Neutrophil (primary cell): ENCODE measurements around the gene NRXN3.

ENCODE experiments used
- H3K27ac ChIP-seq: fragments of 200-600 bp; sonication (generic); 2 replicates; pipeline ENCODE4 v1.5.1; 2016; ENCODE audit warnings: mild to moderate bottlenecking, moderate library complexity
- H3K27me3 ChIP-seq: fragments of 200-600 bp; sonication (generic); 2 replicates; pipeline ENCODE4 v1.6.0; 2016; ENCODE audit warnings: mild to moderate bottlenecking
- H3K36me3 ChIP-seq: fragments of 200-600 bp; sonication (generic); 2 replicates; pipeline ENCODE4 v1.5.1; 2017
- H3K4me1 ChIP-seq, 2 experiments: fragments of 200-600 bp in 1 of 2; sonication (generic) in 1 of 2; 1 replicate in 1 of 2; 2 replicates in 1 of 2; pipeline versions ENCODE4 v1.5.1 to v1.6.1; 2013 to 2016; ENCODE audit warnings: low read depth in 1 of 2, low read length in 1 of 2, mild to moderate bottlenecking in 1 of 2, moderate library complexity in 1 of 2; ENCODE audit not compliant: control insufficient read depth in 1 of 2, insufficient read depth in 1 of 2
- H3K4me3 ChIP-seq, 2 experiments: fragments of 200-600 bp in 1 of 2; sonication (generic) in 1 of 2; 1 replicate in 1 of 2; 2 replicates in 1 of 2; pipeline ENCODE4 v1.5.1; 2013 to 2016; ENCODE audit warnings: low read depth in 1 of 2, low read length in 1 of 2, mild to moderate bottlenecking in 1 of 2, moderate library complexity in 1 of 2
- H3K9me3 ChIP-seq: fragments of 200-600 bp; sonication (generic); 2 replicates; pipeline ENCODE4 v1.5.1; 2016
- TF ChIP-seq, protein P1 (sequence below): fragments of 200-600 bp; sonication (generic); IDR thresholded peaks from 2 replicates; pipeline ENCODE4 v1.5.1; 2016; ENCODE audit warnings: antibody characterized with exemption

NRXN3 gene

GRCh38 chr14:78581229-78581628 is 411.1 kb downstream of the NRXN3 start:
- Histone ChIP-seq H3K4me1 (no peaks in the 10 kb centered on the region), H3K27ac (no peak overlapping the region), H3K27me3 (no peaks in the 10 kb centered on the region), H3K9me3 (no peaks in the 10 kb centered on the region), H3K36me3 (no peaks in the 10 kb centered on the region), H3K4me3 (no peak overlapping the region)
- TF ChIP-seq, protein P1, sequence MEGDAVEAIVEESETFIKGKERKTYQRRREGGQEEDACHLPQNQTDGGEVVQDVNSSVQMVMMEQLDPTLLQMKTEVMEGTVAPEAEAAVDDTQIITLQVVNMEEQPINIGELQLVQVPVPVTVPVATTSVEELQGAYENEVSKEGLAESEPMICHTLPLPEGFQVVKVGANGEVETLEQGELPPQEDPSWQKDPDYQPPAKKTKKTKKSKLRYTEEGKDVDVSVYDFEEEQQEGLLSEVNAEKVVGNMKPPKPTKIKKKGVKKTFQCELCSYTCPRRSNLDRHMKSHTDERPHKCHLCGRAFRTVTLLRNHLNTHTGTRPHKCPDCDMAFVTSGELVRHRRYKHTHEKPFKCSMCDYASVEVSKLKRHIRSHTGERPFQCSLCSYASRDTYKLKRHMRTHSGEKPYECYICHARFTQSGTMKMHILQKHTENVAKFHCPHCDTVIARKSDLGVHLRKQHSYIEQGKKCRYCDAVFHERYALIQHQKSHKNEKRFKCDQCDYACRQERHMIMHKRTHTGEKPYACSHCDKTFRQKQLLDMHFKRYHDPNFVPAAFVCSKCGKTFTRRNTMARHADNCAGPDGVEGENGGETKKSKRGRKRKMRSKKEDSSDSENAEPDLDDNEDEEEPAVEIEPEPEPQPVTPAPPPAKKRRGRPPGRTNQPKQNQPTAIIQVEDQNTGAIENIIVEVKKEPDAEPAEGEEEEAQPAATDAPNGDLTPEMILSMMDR: no peak

DNA sequence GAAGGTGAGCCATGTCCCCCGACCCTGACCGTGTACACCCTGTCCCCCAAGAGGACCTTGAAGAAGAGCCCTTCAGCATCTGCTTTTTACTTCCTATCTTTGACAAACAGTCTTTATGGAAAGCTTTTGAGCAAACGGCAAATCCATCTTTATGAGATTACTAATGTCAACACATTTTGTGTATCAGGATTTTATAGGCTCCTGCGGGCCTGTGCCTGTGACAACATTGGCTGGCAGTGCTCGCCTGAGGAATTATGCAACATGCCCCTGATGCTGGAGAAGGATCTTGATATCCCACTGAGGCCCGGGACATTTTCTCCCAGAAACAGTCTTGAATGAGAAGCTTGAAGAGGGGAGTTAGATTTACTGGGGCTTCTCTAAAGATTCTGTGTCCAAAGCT is 416.5 kb downstream of the NRXN3 start:
- no peak overlapping the region for H3K4me3 ChIP-seq
- TF ChIP-seq, protein P1: no peak

GRCh38 chr14:78588906-78589305 is 418.7 kb downstream of the NRXN3 start:
- Histone ChIP-seq H3K36me3 (no peaks in the 10 kb centered on the region), H3K27me3 (no peaks in the 10 kb centered on the region), H3K27ac (no peak overlapping the region), H3K4me3 (no peak overlapping the region), H3K9me3 (no peaks in the 10 kb centered on the region), H3K4me1 (no peaks in the 10 kb centered on the region)
- TF ChIP-seq, protein P1: no peak

More for the DNA sequence above, 416.5 kb downstream of the NRXN3 start:
- H3K36me3 ChIP-seq: no peaks in the 10 kb centered on the region
- no peaks in the 10 kb centered on the region for H3K27me3 ChIP-seq
- H3K4me1 ChIP-seq: no peaks in the 10 kb centered on the region
- H3K27ac ChIP-seq: no peak overlapping the region
- H3K9me3 ChIP-seq: no peaks in the 10 kb centered on the region

- no peak overlapping the region for H3K4me3 ChIP-seq
- H3K4me1 ChIP-seq: no peaks in the 10 kb centered on the region
- no peaks in the 10 kb centered on the region for H3K9me3 ChIP-seq
- no peaks in the 10 kb centered on the region for H3K36me3 ChIP-seq
- TF ChIP-seq, protein P1: no peak
- H3K27me3 ChIP-seq: no peaks in the 10 kb centered on the region
- H3K27ac ChIP-seq: no peak overlapping the region
Measured at GRCh38 chr14:78592616-78593219, 422.5 kb downstream of the NRXN3 start.

- Histone ChIP-seq H3K27me3 (no peaks in the 10 kb centered on the region), H3K4me1 (no peaks in the 10 kb centered on the region), H3K4me3 (no peak overlapping the region), H3K36me3 (no peaks in the 10 kb centered on the region), H3K27ac (no peak overlapping the region), H3K9me3 (no peaks in the 10 kb centered on the region)
- TF ChIP-seq, protein P1: no peak
Measured at GRCh38 chr14:78593949-78594348, 423.8 kb downstream of the NRXN3 start.
